ENCODE results near the gene WDR4.
"Not testable (repeated sequence)": the region's sequence is repeated elsewhere in the genome, so short reads cannot be mapped to it uniquely, and the experiment has no call there.

The WDR4 gene

GRCh38 chr21:42833859-42834725 is 45.2 kb downstream of the WDR4 start:
- no peak overlapping the region for H3K4me3 ChIP-seq (ENCODE audit: control insufficient read depth, low read depth, low read length)
- DNase-seq (ENCODE audit: low read depth), result no peak
- TF ChIP-seq CTCF (IDR thresholded peaks at IDR 0.05; ENCODE audit: control insufficient read depth, insufficient read depth, low read depth, low read length, missing control alignments), result no peak

GRCh38 chr21:42833439-42833815 is 45.9 kb downstream of the WDR4 start:
- DNase-seq (ENCODE audit: low read depth), result no peak
- H3K4me3 ChIP-seq (ENCODE audit: control insufficient read depth, low read depth, low read length), result no peak overlapping the region
- TF ChIP-seq CTCF (IDR thresholded peaks at IDR 0.05; ENCODE audit: control insufficient read depth, insufficient read depth, low read depth, low read length, missing control alignments), result no peak

GRCh38 chr21:42832321-42832630 is 47.1 kb downstream of the WDR4 start:
- not testable (repeated sequence) for H3K4me3 ChIP-seq (ENCODE audit: control insufficient read depth, low read depth, low read length); DNase-seq (ENCODE audit: low read depth)

GRCh38 chr21:42830456-42831455 is 48.6 kb downstream of the WDR4 start:
- DNase-seq (ENCODE audit: low read depth), result no peak
- TF ChIP-seq CTCF (IDR thresholded peaks at IDR 0.05; ENCODE audit: control insufficient read depth, insufficient read depth, low read depth, low read length, missing control alignments), result no peak
- no peak overlapping the region for H3K4me3 ChIP-seq (ENCODE audit: control insufficient read depth, low read depth, low read length)

- no peak for TF ChIP-seq CTCF (IDR thresholded peaks at IDR 0.05; ENCODE audit: control insufficient read depth, insufficient read depth, low read depth, low read length, missing control alignments)
- H3K4me3 ChIP-seq (ENCODE audit: control insufficient read depth, low read depth, low read length), result no peak overlapping the region
- DNase-seq (ENCODE audit: low read depth), result no peak
These were observed 49.4 kb downstream of the WDR4 start for GRCh38 chr21:42829954-42830353.

GRCh38 chr21:42829417-42829816 is 49.9 kb downstream of the WDR4 start:
- no peak for TF ChIP-seq CTCF (IDR thresholded peaks at IDR 0.05; ENCODE audit: control insufficient read depth, insufficient read depth, low read depth, low read length, missing control alignments)
- no peak for DNase-seq (ENCODE audit: low read depth)
- no peak overlapping the region for H3K4me3 ChIP-seq (ENCODE audit: control insufficient read depth, low read depth, low read length)

GRCh38 chr21:42827588-42827987 is 51.8 kb downstream of the WDR4 start:
- H3K4me3 ChIP-seq (ENCODE audit: control insufficient read depth, low read depth, low read length), result no peak overlapping the region
- DNase-seq (ENCODE audit: low read depth), result no peak
- TF ChIP-seq CTCF (IDR thresholded peaks at IDR 0.05; ENCODE audit: control insufficient read depth, insufficient read depth, low read depth, low read length, missing control alignments), result no peak
